CD8-positive, alpha-beta memory T cell (primary cell): ENCODE data around the gene HES1. TPM values are rescaled to one million over a fixed set of nuclear protein-coding genes. Genes with fewer than 3 reads are reported as not detected.

Experiments used
- CTCF ChIA-PET: fragments of 350-600 bp; sonication (Branson Sonifier 250); formaldehyde crosslinking; loops from one replicate; lab custom pipeline; 2021; ENCODE audit warnings: antibody characterized with exemption; lab: Charles Lee
- POLR2A ChIA-PET: fragments of 350-600 bp; sonication (Branson Sonifier 250); formaldehyde crosslinking; loops from one replicate; lab custom pipeline; 2021; ENCODE audit warnings: antibody characterized with exemption; lab: Charles Lee
- DNase-seq, 5 donors: peaks; one replicate each; pipeline versions ENCODE4 v3.0.0 to v3.0.0-alpha.2; 2020 to 2022; ENCODE audit warnings: mixed read lengths in 1 of 5
- H3K27ac ChIP-seq: one replicate; pipeline ENCODE4 v1.7.0; 2013; ENCODE audit warnings: low read depth, mild to moderate bottlenecking, low read length, moderate library complexity
- H3K27me3 ChIP-seq: 2 replicates; pipeline ENCODE4 v1.7.0; 2013; ENCODE audit warnings: low read length, mild to moderate bottlenecking; ENCODE audit not compliant: insufficient read depth, poor library complexity, severe bottlenecking
- H3K36me3 ChIP-seq: 2 replicates; pipeline ENCODE4 v1.7.0; 2013; ENCODE audit warnings: mild to moderate bottlenecking, low read length, moderate library complexity; ENCODE audit not compliant: insufficient read depth
- H3K4me1 ChIP-seq: 2 replicates; pipeline ENCODE4 v1.7.0; 2013; ENCODE audit warnings: mild to moderate bottlenecking, low read length, moderate library complexity; ENCODE audit not compliant: insufficient read depth
- H3K4me3 ChIP-seq: 2 replicates; pipeline ENCODE4 v1.7.0; 2013; ENCODE audit warnings: mild to moderate bottlenecking, low read length
- H3K9me3 ChIP-seq: 2 replicates; pipeline ENCODE4 v1.7.0; 2013; ENCODE audit warnings: mild to moderate bottlenecking, low read length
- H3K27ac Mint-ChIP-seq, 8 donors: one replicate each; pipeline ENCODE4 v1.8.0; 2020 to 2021; ENCODE audit warnings: mixed read lengths in 8 of 8, mild to moderate bottlenecking in 6 of 8, inconsistent platforms in 3 of 8, moderate library complexity in 3 of 8
- H3K27me3 Mint-ChIP-seq, 2 donors: one replicate each; pipeline ENCODE4 v1.8.0; 2020 to 2021; ENCODE audit warnings: mixed read lengths in 2 of 2, mild to moderate bottlenecking in 1 of 2, moderate library complexity in 1 of 2
- H3K36me3 Mint-ChIP-seq, 3 donors: one replicate each; pipeline ENCODE4 v1.8.0; 2020 to 2021; ENCODE audit warnings: mixed read lengths in 3 of 3, inconsistent platforms in 1 of 3, mild to moderate bottlenecking in 1 of 3
- H3K4me1 Mint-ChIP-seq, 3 donors: one replicate each; pipeline ENCODE4 v1.8.0; 2020 to 2021; ENCODE audit warnings: mixed read lengths in 3 of 3, inconsistent platforms in 1 of 3, mild to moderate bottlenecking in 1 of 3
- H3K4me3 Mint-ChIP-seq, 7 donors: one replicate each; pipeline ENCODE4 v1.8.0; 2020 to 2021; ENCODE audit warnings: mixed read lengths in 7 of 7, mild to moderate bottlenecking in 6 of 7, moderate library complexity in 4 of 7, inconsistent platforms in 2 of 7
- H3K9me3 Mint-ChIP-seq, 5 donors: one replicate each; pipeline ENCODE4 v1.8.0; 2020 to 2022; ENCODE audit warnings: mixed read lengths in 5 of 5, mild to moderate bottlenecking in 3 of 5, moderate library complexity in 2 of 5, inconsistent platforms in 1 of 5
- polyA plus RNA-seq: library from polyadenylated mRNA; unstranded; fragments of 300-500 nt; fragmentation: Illumina TruSeq; gene quantifications from one replicate; pipeline ENCODE4 v1.2.3, GENCODE V29; 2021
- total RNA-seq, 2 experiments: library from RNA; stranded (reverse); gene quantifications; one replicate each; pipeline ENCODE4 v1.2.3, GENCODE V29; 2021

The HES1 gene
- total and polyA plus RNA-seq, 3 experiments from 2014 or later = not detected

DNA sequence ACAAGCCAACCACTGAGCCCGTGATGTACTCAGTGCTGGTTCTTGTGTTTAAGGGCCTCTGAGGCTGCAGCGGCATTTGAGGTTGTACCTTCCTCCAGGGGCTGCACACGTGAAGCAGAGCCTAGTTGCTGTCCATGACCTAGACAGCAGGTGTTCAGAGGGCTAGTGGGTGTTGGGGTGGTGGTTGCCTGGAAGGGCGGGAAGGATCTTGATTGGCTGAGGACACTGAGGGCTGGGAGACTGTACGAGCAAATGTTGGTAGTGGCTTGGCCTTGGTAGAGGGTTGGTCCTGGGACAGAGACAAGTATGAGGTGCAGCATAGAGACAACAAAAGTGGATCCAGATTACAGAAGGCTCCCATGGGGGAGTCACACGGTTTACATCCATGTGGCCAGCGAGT lies 17.0 kb upstream of the HES1 start:
- no peaks in the 10 kb centered on the region for H3K9me3 Mint-ChIP-seq
- Histone ChIP-seq H3K4me1 (no peaks in the 10 kb centered on the region), H3K9me3 (no peaks in the 10 kb centered on the region), H3K4me3 (no peak overlapping the region), H3K36me3 (no peaks in the 10 kb centered on the region), H3K27me3 (no peaks in the 10 kb centered on the region), H3K27ac (no peak overlapping the region)
- no peaks in the 10 kb centered on the region for H3K4me1 Mint-ChIP-seq
- no peak overlapping the region for H3K27ac Mint-ChIP-seq
- peaks cover 5 to 44% of the 10 kb centered on the region in 2 donors for H3K27me3 Mint-ChIP-seq
- H3K36me3 Mint-ChIP-seq = no peaks in the 10 kb centered on the region
- CTCF ChIA-PET = no interaction called here
- H3K4me3 Mint-ChIP-seq = no peak overlapping the region
- POLR2A ChIA-PET = no interaction called here
- DNase-seq = no peak

DNA sequence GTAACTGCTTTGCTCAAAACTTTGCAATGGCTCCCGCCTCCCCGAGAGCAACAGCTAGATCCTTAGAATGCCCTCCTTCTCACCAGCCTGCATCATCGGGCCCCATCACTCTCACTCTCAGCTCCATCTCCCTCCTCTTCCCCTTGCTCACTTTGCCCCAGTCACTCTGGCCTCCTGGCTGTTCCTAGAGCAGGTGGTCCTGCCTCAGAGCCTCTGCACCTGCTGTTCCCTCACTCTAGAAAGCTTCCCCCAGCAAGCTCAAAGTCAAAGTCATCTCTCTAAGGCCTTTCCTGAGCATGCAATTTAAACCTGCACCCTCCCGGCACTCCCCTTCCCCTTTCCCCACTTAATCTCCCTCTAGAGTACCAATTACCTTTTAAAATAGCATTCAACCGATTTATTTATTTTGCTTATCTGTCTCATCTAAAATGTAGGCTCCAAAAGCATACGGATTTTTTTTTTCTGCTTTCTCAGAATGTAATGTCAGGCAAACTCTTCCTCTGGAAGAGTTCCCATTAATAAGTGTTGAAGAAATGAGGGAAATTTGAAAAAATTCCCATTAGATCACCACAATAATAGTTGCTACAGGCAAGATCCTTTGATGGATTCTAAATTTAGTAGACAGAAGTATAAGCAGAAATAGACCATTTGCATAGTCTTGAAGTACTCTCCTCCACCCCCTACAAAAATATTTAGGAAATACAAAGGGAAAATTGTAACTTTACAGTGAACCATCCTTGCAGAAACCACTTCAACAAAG lies 15.9 kb upstream of the HES1 start:
- ChIA-PET CTCF (no interaction called here), POLR2A (no interaction called here)
- H3K27ac Mint-ChIP-seq = no peak overlapping the region
- H3K9me3 ChIP-seq = no peaks in the 10 kb centered on the region
- no peak overlapping the region for H3K27ac ChIP-seq
- no peak overlapping the region for H3K4me3 ChIP-seq
- peaks cover 5 to 52% of the 10 kb centered on the region in 2 donors for H3K27me3 Mint-ChIP-seq
- H3K4me3 Mint-ChIP-seq = no peak overlapping the region
- H3K36me3 ChIP-seq = no peaks in the 10 kb centered on the region
- no peak for DNase-seq
- H3K4me1 ChIP-seq = no peaks in the 10 kb centered on the region
- no peaks in the 10 kb centered on the region for H3K27me3 ChIP-seq
- no peaks in the 10 kb centered on the region for H3K4me1 Mint-ChIP-seq
- no peaks in the 10 kb centered on the region for H3K9me3 Mint-ChIP-seq
- no peaks in the 10 kb centered on the region for H3K36me3 Mint-ChIP-seq

DNA sequence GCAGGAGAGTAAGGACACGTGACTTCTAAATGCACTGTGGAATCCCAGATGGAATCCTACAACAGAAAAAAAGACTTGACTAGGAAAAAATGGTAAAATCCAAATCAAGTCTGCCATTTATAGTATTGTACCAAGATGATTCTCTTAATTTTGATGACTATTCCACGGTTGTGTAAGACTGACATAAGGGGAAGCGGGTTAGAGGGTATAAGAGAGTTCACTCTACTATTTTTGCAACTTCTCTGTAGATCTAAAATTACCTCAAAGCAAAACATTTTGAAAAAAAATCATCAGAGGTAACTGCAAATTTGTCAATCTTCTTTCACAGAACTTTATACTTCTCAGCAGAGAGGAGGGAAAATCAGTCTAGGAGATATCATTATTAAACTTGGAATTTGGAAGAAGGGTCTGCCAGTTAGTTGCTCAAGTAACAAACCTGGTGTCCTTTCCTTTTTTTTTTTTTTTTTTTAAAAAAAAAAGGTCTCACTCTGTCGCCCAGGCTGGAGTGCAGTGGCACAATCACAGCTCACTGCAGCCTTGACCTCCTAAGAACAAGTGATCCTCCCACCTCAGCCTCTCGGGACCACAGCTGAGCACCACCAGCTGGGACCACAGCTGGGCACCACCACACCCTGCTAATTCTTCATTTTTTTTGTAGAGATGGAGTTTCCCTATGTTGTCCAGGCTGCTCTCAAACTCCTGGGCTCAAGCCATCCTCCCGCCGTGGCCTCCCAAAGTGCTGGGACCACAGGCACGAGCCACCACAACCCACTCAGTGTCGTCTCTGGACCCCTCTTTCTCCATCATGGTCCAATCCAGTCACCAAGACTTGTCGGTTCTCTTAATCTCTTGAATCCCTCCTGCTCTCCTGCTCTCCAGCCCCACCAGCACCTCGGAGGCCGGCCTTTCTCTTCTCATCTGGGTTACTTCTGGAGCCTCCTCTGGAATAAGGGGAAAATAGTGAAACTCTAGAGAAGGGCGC lies 14.9 kb upstream of the HES1 start:
- no peaks in the 10 kb centered on the region for H3K9me3 ChIP-seq
- no peaks in the 10 kb centered on the region for H3K4me1 ChIP-seq
- H3K36me3 Mint-ChIP-seq = no peaks in the 10 kb centered on the region
- H3K27ac Mint-ChIP-seq = no peak overlapping the region
- no peaks in the 10 kb centered on the region for H3K36me3 ChIP-seq
- H3K4me3 ChIP-seq = no peak overlapping the region
- no peaks in the 10 kb centered on the region for H3K27me3 ChIP-seq
- ChIA-PET POLR2A (no interaction called here), CTCF (no interaction called here)
- no peak for DNase-seq
- no peak overlapping the region for H3K27ac ChIP-seq
- H3K9me3 Mint-ChIP-seq = no peaks in the 10 kb centered on the region
- H3K4me3 Mint-ChIP-seq = no peak overlapping the region
- peaks cover 9 to 56% of the 10 kb centered on the region in 2 donors for H3K27me3 Mint-ChIP-seq
- H3K4me1 Mint-ChIP-seq = no peaks in the 10 kb centered on the region

DNA sequence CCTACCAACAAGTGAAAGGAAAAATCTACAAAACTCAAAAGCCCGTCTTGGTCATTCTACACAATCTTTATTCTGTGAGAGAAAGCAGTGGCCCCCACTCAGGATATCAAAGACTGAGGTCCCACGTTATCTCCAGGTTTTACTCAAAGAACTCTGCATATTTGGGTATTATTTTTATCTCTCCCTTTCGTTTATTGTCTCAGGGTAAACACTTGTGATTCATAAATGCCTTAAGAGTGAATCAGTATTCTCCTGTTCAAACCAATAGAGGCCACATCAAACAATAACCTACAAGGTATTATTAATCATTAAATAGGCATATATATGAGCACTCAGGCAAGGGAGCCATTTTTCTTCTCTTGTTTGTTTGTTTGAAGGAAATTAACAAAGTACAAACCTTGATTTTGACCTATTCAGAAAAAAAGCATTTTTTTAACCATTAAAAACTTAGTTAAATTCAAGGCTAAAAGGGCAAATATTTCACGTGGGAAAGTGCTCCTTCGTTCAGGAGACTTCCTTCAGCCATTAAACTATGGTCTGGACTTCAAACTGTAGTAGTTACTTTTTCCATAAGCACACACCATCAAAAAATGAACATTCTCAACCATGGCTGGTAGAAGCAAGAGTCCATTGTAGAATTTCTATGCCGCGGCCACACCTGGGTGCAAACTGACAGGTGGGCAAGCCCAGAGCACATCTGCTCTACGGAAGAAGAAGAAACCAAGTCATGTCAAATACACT lies 13.9 kb upstream of the HES1 start:
- POLR2A ChIA-PET = no interaction called here
- Histone ChIP-seq H3K36me3 (no peaks in the 10 kb centered on the region), H3K9me3 (no peaks in the 10 kb centered on the region), H3K4me1 (no peaks in the 10 kb centered on the region), H3K27ac (no peak overlapping the region), H3K4me3 (no peak overlapping the region), H3K27me3 (no peaks in the 10 kb centered on the region)
- Mint-ChIP-seq H3K36me3 (no peaks in the 10 kb centered on the region), H3K4me3 (no peak overlapping the region), H3K4me1 (no peaks in the 10 kb centered on the region), H3K27ac (no peak overlapping the region), H3K27me3 (peaks cover 9 to 58% of the 10 kb centered on the region in 2 donors), H3K9me3 (no peaks in the 10 kb centered on the region)
- DNase-seq = no peak
- CTCF ChIA-PET = no interaction called here

DNA sequence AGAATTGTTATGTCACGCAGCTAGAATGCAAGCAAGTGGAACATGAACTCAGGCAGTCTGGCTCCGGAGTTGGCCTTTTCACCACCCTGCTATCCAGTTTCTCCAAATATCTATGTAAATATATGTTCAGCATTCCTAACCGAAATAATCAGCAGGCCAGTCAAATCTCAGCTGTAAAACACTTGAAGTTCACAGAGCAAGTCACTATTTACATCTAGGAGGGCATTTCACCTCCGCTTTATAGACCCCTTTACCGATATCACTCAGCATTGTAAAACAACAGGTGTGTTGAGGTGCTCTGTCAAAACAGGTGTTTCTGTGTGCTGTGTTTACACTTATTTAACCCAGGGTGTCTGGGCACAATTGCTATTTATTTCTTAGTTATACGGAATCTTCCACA lies 12.2 kb upstream of the HES1 start:
- Mint-ChIP-seq H3K9me3 (no peaks in the 10 kb centered on the region), H3K27me3 (peaks cover 15 to 64% of the 10 kb centered on the region in 2 donors), H3K27ac (no peak overlapping the region), H3K36me3 (no peaks in the 10 kb centered on the region), H3K4me1 (no peaks in the 10 kb centered on the region), H3K4me3 (no peak overlapping the region)
- no peaks in the 10 kb centered on the region for H3K36me3 ChIP-seq
- H3K27ac ChIP-seq = no peak overlapping the region
- CTCF ChIA-PET = no interaction called here
- H3K4me1 ChIP-seq = no peaks in the 10 kb centered on the region
- no peak for DNase-seq
- no peaks in the 10 kb centered on the region for H3K27me3 ChIP-seq
- H3K4me3 ChIP-seq = no peak overlapping the region
- H3K9me3 ChIP-seq = no peaks in the 10 kb centered on the region
- POLR2A ChIA-PET = no interaction called here

DNA sequence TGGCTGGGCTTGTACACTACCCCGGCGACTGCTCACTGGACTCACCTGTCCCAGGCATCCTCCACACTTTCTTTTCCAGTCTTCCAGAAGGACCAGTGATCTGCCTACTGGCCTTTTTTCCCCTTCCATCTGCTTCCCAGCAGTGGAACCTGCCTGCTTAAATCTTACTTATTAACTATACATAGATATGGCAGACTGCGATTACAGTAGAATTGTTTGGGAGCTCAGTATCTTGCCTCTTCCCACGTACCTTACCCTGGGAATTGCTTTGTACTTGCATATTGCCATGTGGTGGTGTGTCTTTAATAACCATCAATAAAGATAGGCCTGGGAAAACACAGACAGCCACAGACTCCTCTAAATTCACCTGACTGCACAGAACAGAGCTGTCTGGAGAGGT lies 11.8 kb upstream of the HES1 start:
- Histone ChIP-seq H3K27ac (no peak overlapping the region), H3K4me3 (no peak overlapping the region), H3K27me3 (no peaks in the 10 kb centered on the region), H3K36me3 (no peaks in the 10 kb centered on the region), H3K4me1 (no peaks in the 10 kb centered on the region), H3K9me3 (no peaks in the 10 kb centered on the region)
- ChIA-PET POLR2A (no interaction called here), CTCF (no interaction called here)
- Mint-ChIP-seq H3K9me3 (no peaks in the 10 kb centered on the region), H3K27ac (no peak overlapping the region), H3K36me3 (no peaks in the 10 kb centered on the region), H3K27me3 (peaks cover 20 to 62% of the 10 kb centered on the region in 2 donors), H3K4me1 (no peaks in the 10 kb centered on the region), H3K4me3 (no peak overlapping the region)
- DNase-seq = no peak

DNA sequence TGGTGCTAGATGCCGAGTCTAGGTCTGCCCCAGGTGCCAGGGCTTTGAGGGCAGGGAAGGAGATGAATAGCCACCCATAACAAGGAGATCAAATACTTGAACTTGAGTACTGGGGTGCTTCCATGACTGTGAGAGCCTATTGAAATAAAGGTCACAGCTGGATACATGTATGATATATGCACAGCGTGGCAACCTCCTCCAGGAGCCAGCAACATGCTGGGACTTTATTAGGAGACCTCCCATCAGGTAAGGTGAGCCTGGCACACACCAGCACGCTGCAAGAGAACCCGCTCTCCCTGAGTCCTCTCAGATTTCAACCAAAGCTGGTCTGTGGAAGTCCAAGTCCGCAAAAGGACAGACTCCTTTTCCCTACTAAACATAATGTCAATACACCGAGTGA lies 10.5 kb upstream of the HES1 start:
- H3K27me3 Mint-ChIP-seq = peaks cover 31 to 69% of the 10 kb centered on the region in 2 donors
- Histone ChIP-seq H3K36me3 (no peaks in the 10 kb centered on the region), H3K4me3 (no peak overlapping the region), H3K27me3 (peaks cover under 1% of the 10 kb centered on the region), H3K4me1 (no peaks in the 10 kb centered on the region), H3K27ac (no peak overlapping the region), H3K9me3 (no peaks in the 10 kb centered on the region)
- DNase-seq = no peak
- no peaks in the 10 kb centered on the region for H3K36me3 Mint-ChIP-seq
- POLR2A ChIA-PET = no interaction called here
- H3K27ac Mint-ChIP-seq = no peak overlapping the region
- CTCF ChIA-PET = no interaction called here
- no peaks in the 10 kb centered on the region for H3K4me1 Mint-ChIP-seq
- no peaks in the 10 kb centered on the region for H3K9me3 Mint-ChIP-seq
- no peak overlapping the region for H3K4me3 Mint-ChIP-seq

DNA sequence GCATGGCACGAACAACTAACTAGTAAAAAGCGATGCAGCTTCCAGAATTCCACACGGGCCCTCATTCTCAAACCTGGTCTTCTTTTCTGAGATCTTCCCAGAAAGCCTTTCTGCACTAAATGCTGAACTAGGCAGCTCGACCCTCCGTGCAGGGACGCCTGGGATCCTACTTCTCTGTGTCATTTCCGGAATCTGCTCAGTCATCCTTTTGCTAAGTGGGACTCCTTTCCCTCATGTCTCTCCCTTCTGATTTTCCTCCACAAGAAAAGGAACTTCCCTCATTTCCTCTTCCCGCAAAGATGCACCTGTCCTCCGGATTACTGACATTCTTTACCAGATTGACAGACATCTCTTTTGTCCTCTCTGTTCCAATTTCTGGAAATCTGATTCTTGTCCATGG lies 9.2 kb upstream of the HES1 start:
- Histone ChIP-seq H3K4me3 (no peak overlapping the region), H3K4me1 (peaks cover 9% of the 10 kb centered on the region), H3K27ac (no peak overlapping the region), H3K36me3 (no peaks in the 10 kb centered on the region), H3K9me3 (no peaks in the 10 kb centered on the region), H3K27me3 (peaks cover 10% of the 10 kb centered on the region)
- no peak overlapping the region for H3K27ac Mint-ChIP-seq
- H3K4me1 Mint-ChIP-seq = peaks cover 7 to 10% (median 8%) of the 10 kb centered on the region in 3 donors
- ChIA-PET CTCF (no interaction called here), POLR2A (no interaction called here)
- no peaks in the 10 kb centered on the region for H3K36me3 Mint-ChIP-seq
- peaks cover 42 to 75% of the 10 kb centered on the region in 2 donors for H3K27me3 Mint-ChIP-seq
- H3K9me3 Mint-ChIP-seq = no peaks in the 10 kb centered on the region
- no peak for DNase-seq
- peak overlapping the region in 1 of 7 donors; percentile 25 for H3K4me3 Mint-ChIP-seq
